Activated CD8-positive, alpha-beta T cell treated with anti-CD3 and anti-CD28 coated beads for 36 hours (primary cell): ENCODE data around the gene STARD3. TPM values are rescaled to one million over a fixed set of nuclear protein-coding genes. Genes with fewer than 3 reads are reported as not detected.

Experiments
- ATAC-seq: fragments of 200-7000 bp; cut with Tn5 transposase; one replicate; pipeline ENCODE4 v1.10.0; 2021; ENCODE audit warnings: mild to moderate bottlenecking, moderate library complexity
- CTCF ChIA-PET: fragments of 350-600 bp; sonication (Branson Sonifier 250); formaldehyde crosslinking; loops from one replicate; lab custom pipeline; 2021; ENCODE audit warnings: antibody characterized with exemption; lab: Charles Lee
- POLR2A ChIA-PET: fragments of 350-600 bp; sonication (Branson Sonifier 250); formaldehyde crosslinking; loops from one replicate; lab custom pipeline; 2021; ENCODE audit warnings: antibody characterized with exemption; lab: Charles Lee
- DNase-seq: peaks from one replicate; pipeline ENCODE4 v3.0.0-alpha.2; 2020
- H3K27ac Mint-ChIP-seq: one replicate; pipeline ENCODE4 v1.8.0; 2021; ENCODE audit warnings: mild to moderate bottlenecking, mixed read lengths
- H3K27me3 Mint-ChIP-seq: one replicate; pipeline ENCODE4 v1.8.0; 2021; ENCODE audit warnings: mixed read lengths
- H3K36me3 Mint-ChIP-seq: one replicate; pipeline ENCODE4 v1.8.0; 2021; ENCODE audit warnings: low read depth, mixed read lengths
- H3K4me1 Mint-ChIP-seq: one replicate; pipeline ENCODE4 v1.8.0; 2021; ENCODE audit warnings: low read depth, mixed read lengths
- H3K4me3 Mint-ChIP-seq: one replicate; pipeline ENCODE4 v1.8.0; 2021; ENCODE audit warnings: mild to moderate bottlenecking, moderate library complexity, mixed read lengths
- H3K9me3 Mint-ChIP-seq: one replicate; pipeline ENCODE4 v1.8.0; 2021; ENCODE audit warnings: mixed read lengths
- CTCF ChIP-seq: fragments of 200-600 bp; IDR thresholded peaks from one replicate; pipeline ENCODE4 v1.8.0; 2022; ENCODE audit warnings: antibody characterized with exemption, mild to moderate bottlenecking
- intact Hi-C: fragments of 100-400 bp; cut with micrococcal nuclease; formaldehyde crosslinking; loops from one replicate; pipeline ENCODE4 v1.10.0; 2022
- total RNA-seq, 2 experiments: library from RNA; stranded (reverse); gene quantifications; one replicate each; pipeline ENCODE4 v1.2.3, GENCODE V29; 2021

The STARD3 gene
- total RNA-seq, 2 experiments from 2014 or later = 48.7 to 50.3 TPM

DNA sequence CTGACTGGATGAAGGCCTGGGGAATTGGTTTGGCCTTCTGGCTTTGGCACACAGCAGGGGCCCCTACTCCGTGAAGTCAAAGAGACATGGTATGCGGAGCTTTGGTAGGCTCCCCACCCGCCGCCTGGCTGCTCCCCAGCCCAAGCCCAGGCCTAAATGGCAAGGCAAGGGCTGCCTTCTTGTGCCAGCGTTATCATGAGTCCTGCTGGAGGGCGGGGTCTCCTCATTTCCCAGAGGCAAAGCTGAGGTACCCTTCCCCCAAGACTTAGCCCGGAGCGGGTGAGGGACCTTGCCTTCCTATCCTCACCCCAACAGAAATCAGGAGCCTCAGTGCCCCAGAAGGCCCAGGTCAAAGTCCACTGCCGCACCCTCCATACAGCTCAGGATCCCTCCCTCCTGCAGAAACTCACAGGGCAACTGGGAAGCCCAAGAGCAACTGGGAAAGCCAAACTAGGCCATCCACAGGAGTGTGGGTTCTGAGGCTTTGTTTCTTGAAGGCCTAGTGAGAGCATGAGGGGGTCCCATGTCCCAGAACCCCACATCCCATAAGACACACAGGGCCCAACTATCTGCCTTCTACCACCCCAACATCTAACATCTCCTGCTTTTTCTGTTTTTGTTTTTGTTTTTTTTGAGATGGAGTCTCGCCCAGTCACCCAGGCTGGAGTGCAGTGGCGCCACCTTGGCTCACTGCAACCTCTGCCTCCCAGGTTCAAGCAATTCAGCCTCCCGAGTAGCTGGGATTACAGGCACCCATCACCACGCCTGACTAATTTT lies 41.6 kb downstream of the STARD3 start:
- intact Hi-C loops = no loop called here
- ATAC-seq = no peak
- TF ChIP-seq CTCF = no peak
- Mint-ChIP-seq H3K4me3 (no peak overlapping the region), H3K9me3 (no peaks in the 10 kb centered on the region), H3K27ac (peak overlapping the region; percentile 89), H3K36me3 (peaks cover 2% of the 10 kb centered on the region), H3K4me1 (peaks cover 64% of the 10 kb centered on the region), H3K27me3 (no peaks in the 10 kb centered on the region)
- no peak for DNase-seq
- POLR2A ChIA-PET = interaction anchor here (0.6 to 3.5 kb wide), 9 partner anchors 9 to 51 kb away, joined by 3 to 16 read pairs (median 3); partner anchors contain the start of genes MIEN1, PGAP3, PNMT and STARD3
- CTCF ChIA-PET = interaction anchor here (0.9 to 7.3 kb wide), 12 partner anchors 10 to 75 kb away, joined by 3 to 43 read pairs (median 4); partner anchors contain the start of genes MIEN1, PGAP3 and PNMT

DNA sequence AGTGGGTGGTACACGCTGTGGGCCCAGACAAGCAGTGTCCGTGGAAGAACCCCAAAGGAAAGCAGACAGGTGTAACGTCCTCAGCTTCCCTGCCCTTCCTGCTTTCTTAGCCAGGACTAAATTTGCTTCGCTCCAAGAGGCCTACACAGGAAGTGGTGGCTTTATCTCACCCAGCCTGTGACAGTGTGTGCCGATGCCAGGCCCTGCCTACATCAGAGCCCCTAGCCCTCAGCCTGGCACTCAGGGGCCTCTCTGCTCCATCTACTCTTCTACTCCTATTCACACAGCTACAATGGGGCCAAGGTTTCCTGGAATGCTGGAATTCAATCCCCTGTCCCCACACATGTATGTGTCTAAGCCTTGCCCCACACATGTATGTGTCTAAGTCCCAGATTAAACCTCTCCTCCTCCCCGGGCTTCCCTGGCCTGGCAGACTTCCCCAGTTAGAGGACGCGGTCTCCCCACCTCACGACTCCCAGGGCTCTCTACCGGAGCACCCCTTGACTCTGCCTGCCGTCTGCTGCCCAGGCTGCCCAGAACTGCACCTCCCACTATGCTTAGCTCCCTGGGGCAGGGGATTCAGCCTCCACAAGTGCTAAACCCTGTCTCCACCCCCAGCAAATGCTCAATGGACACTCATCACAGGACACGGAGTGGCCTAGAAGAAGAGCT lies 42.7 kb downstream of the STARD3 start:
- intact Hi-C loops = no loop called here
- Mint-ChIP-seq H3K27ac (peak overlapping the region; percentile 89), H3K27me3 (no peaks in the 10 kb centered on the region), H3K4me3 (no peak overlapping the region), H3K36me3 (peaks cover 4% of the 10 kb centered on the region), H3K9me3 (no peaks in the 10 kb centered on the region), H3K4me1 (peaks cover 64% of the 10 kb centered on the region)
- TF ChIP-seq CTCF = no peak
- ChIA-PET POLR2A (interaction anchor here (0.6 to 3.5 kb wide), 10 partner anchors 8 to 58 kb away, joined by 3 to 16 read pairs (median 3); partner anchors contain the start of genes MIEN1, PGAP3 and PNMT), CTCF (interaction anchor here (0.9 to 7.3 kb wide), 11 partner anchors 8 to 74 kb away, joined by 3 to 43 read pairs (median 5); partner anchors contain the start of genes MIEN1, PGAP3 and PNMT)
- DNase-seq (peak; percentile 58), ATAC-seq (peak; percentile 71)

- peaks cover 8% of the 10 kb centered on the region for H3K36me3 Mint-ChIP-seq
- CTCF ChIA-PET = interaction anchor here (1.0 to 3.3 kb wide), 4 partner anchors 30 to 62 kb away, joined by 3 to 15 read pairs (median 4); partner anchors contain the start of gene MIEN1
- intact Hi-C loops = no loop called here
- ATAC-seq (no peak), DNase-seq (no peak)
- no peaks in the 10 kb centered on the region for H3K27me3 Mint-ChIP-seq
- POLR2A ChIA-PET = interaction anchor here (1.1 kb wide), 1 partner anchor 9 kb away, joined by 3 read pairs; no protein-coding TSS in a partner anchor
- TF ChIP-seq CTCF = no peak
- H3K27ac Mint-ChIP-seq = no peak overlapping the region
- no peak overlapping the region for H3K4me3 Mint-ChIP-seq
- H3K4me1 Mint-ChIP-seq = peaks cover 42% of the 10 kb centered on the region
- no peaks in the 10 kb centered on the region for H3K9me3 Mint-ChIP-seq
These were observed 46.5 kb downstream of the STARD3 start for GRCh38 chr17:39683295-39683939.

DNA sequence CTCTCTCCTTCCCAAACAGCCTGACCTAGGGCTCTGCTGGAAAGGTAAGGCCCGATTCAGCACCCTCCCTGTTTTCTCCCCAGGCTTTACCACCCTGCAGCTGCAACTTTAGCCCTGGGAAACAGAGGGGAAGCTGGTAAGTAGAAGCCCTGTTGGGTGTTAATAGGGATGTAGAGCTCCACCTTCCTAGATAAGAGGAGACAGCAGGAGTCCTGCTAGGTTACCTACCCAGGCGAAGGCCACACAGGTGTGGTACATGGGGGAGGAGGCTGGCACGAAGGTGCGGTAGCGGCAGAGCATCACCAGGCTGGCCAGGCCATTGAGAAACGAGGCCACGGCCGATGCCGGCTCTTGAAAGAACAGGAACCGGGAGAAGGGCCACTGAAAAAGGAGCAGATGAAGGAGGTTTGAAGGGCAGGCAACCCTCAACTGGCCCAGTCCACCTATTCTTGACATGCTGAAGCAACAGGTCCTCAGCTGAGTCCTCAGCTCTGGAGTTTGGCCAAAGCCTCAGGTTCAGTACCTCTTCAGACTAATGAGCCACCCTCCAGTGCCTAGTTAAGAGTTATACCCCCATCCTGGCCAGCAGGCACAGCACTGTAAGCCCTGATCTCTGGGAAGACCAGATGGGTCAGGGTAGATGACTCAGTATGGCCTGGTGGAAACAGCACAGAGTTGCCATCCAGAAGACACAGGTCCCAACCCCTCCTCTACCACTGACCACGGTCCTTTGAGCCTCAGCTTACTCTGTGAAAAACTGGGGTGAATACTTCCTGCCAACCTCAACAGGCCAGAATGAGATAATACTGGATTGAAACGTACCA lies 47.6 kb downstream of the STARD3 start:
- intact Hi-C loops = loop anchor here (5.0 kb wide), 1 partner anchor 48 kb away; the partner anchor contains the start of gene MIEN1
- Mint-ChIP-seq H3K4me3 (no peak overlapping the region), H3K27ac (no peak overlapping the region), H3K27me3 (no peaks in the 10 kb centered on the region), H3K36me3 (peaks cover 8% of the 10 kb centered on the region), H3K9me3 (no peaks in the 10 kb centered on the region), H3K4me1 (peaks cover 37% of the 10 kb centered on the region)
- ATAC-seq (no peak), DNase-seq (no peak)
- POLR2A ChIA-PET = interaction anchor here (1.3 kb wide), 1 partner anchor 45 kb away, joined by 3 read pairs; no protein-coding TSS in a partner anchor
- CTCF ChIA-PET = interaction anchor here (1.1 kb wide), 1 partner anchor 61 kb away, joined by 3 read pairs; no protein-coding TSS in a partner anchor
- TF ChIP-seq CTCF = no peak
